Amniotic stem cell (primary cell): ENCODE data around the gene SUCLG2.

Source experiments
- DNase-seq: peaks from one replicate; lab custom pipeline; 2025; lab: John Stamatoyannopoulos, UW

SUCLG2 gene, protein sequence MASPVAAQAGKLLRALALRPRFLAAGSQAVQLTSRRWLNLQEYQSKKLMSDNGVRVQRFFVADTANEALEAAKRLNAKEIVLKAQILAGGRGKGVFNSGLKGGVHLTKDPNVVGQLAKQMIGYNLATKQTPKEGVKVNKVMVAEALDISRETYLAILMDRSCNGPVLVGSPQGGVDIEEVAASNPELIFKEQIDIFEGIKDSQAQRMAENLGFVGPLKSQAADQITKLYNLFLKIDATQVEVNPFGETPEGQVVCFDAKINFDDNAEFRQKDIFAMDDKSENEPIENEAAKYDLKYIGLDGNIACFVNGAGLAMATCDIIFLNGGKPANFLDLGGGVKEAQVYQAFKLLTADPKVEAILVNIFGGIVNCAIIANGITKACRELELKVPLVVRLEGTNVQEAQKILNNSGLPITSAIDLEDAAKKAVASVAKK

DNA sequence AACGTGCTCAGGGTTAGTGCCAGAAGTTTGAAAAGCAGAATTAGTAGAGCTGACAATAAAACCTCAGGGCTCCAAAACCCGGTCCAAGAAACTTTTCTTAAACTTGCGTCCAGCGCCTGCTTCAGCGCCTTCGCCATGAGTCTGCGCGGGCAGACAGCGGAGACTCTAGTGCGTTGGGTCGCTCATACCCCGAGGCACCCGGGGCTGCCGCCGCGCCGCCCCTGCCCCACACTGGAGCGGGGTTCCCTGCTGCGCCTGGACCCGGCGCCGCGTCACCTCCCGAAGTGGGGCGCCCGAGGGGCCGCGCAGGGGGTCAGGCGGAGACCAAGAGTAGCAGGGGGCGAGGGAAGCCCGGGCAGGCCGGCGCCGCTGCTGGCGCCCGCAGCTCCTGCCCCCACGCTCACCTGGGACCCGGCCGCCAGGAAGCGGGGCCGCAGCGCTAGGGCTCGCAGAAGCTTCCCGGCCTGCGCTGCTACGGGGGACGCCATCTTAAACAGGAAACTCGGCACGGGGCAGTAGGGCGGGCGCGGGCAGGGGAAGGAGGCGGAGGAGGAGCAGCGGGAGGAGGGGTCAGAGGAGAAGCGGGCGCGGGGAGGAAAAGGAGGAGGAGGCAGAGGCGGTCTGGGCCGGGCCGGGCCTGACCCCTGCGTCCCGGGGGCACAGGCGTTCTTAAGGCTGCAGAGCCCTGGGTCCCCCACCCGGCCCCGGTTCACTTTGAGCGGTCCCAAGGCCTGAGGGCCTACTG, at the start of gene SUCLG2:
Gene SUCLG2, minus strand, starts transcription at position 514 of the 745 bp plus-strand sequence. Its CDS starts 26 bp downstream, at position 488.
- DNase-seq: peak; percentile 56

GRCh38 chr3:67700596-67700995, 46.2 kb upstream of the SUCLG2 start:
- DNase-seq: no peak

GRCh38 chr3:67699882-67700281, 45.5 kb upstream of the SUCLG2 start:
- DNase-seq: no peak

GRCh38 chr3:67692621-67693020, 38.2 kb upstream of the SUCLG2 start:
- no peak for DNase-seq

DNA sequence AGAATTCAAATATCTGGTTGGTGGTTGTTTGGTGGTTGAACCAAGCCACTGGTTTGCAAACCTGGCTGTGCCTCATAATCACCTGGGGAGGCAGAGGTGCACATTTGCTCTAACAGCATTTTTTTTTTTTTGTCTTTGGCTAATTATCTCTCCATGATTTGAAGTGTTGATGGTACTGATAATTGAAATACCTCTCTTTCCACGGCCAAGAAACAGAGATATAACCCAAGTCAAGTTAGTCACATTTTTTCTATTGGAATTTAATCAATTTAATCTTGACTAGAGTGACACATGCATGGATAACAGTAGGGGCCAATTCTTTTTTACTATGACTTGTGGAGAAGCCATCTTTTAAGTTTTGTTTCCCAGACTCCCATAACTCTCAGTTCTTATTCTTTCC, 37.5 kb upstream of the SUCLG2 start:
- DNase-seq: no peak

DNA sequence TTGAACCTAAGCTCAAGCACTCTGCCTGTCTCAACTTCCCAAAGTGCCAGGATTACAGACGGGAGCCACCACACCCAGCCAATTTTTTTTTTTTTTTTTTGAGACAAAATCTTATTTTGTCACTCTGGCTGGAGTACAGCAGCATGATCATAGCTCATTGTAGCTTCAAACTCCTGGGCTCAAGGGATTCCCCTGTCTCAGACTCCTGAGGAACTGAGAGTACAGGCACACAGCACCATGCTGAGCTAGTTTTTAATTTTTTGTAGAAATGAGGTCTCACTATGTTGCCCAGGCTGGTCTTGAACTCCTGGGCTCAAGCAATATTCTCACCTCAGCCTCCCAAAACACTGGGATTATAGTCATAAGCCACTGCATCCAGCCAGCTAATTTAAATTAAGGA, 36.8 kb upstream of the SUCLG2 start:
- DNase-seq: no peak

DNA sequence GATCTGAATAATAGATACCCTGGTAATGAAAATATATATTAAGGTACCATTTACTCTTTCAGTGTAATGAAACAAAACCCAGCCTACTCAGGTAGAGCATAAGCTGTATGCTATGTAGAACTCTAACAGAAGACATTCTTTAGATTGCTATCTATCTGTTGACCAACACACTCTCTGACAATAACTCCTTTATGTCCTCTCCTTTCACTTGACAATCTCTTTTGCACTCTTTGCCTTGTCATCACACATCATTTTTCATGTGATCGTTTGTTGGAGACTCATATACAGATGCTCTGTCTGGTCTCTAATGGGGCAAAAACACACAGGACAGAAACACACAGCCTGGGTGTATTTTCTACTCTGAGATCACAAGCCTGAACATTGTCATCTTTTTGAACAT, 35.4 kb upstream of the SUCLG2 start:
- DNase-seq: no peak

DNA sequence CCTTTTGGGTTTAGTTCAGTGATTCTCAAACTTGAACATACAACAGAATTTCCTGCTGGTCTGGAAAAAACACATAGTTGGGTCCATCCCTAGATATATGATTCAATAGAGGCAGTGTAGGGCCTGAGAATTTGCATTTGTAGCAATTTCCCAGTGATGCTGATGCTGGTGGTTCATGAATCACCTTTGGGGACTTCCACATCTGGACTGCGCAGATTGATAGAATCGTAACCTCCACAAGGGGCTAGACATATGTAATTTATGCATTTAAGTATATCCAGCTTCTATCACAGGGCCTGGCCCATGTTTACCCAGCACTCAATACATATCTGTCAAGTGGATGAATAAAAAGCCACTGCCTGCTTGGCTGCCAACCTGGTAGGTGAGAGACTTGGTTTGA, 33.8 kb upstream of the SUCLG2 start:
- no peak for DNase-seq

DNA sequence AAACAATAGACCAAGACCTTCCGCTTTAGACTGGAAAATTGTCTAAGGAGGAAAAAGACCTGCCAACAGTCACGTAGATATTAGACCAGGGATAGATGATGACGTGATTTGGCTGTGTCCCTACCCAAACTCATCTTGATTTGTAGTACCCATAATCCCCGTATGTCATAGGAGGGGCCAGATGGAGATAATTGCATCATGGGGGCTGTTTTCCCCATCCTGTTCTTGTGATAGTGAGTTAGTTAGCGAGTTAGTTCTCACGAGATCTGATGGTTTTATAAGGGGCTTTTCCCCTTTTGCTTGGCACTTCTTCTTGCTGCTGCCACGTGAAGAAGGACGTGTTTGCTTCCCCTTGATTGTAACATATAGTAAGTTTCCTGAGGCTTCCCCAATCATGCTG, 31.7 kb upstream of the SUCLG2 start:
- no peak for DNase-seq

DNA sequence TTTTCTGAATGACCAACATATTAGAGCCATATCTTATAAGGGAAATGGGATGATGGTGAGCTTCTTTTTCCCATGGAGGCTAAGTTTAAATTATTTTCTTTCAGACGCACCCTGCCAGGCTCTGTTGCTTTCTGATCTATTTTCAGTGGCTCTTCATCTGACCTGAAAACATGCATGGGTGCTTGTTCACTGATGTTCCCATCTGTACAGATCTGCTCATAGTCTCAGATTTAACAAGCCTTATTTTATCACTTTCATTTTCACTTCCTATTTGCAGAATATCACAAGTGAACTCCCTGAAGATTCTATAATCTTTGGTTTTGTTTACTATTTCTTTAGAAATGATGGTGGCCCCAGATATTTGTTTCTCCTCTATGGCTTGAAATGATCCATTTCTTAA, 31.1 kb upstream of the SUCLG2 start:
- DNase-seq: no peak

DNA sequence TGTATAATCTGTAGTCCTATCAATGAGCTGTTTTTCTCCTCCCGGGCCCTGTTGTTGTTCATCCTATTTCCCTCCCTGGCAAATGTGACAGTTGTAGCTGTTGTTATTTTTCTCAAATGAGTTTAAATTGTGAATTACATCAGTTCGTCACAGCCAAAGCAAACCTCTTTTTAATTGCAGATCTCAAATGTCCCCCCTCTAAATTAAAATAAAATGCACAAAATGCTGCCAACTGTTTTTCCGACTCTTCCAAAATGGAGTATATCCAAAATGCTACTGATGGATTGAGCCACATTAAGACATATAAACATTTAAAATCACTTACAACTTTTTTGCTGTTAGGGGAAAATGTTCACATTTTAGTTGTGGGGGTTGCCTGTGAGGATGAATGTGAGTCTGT, 29.8 kb upstream of the SUCLG2 start:
- no peak for DNase-seq

- no peak for DNase-seq
These were observed 29.1 kb upstream of the SUCLG2 start for GRCh38 chr3:67683522-67683921.

- DNase-seq: no peak
These were observed 24.3 kb upstream of the SUCLG2 start for GRCh38 chr3:67678665-67679064.

DNA sequence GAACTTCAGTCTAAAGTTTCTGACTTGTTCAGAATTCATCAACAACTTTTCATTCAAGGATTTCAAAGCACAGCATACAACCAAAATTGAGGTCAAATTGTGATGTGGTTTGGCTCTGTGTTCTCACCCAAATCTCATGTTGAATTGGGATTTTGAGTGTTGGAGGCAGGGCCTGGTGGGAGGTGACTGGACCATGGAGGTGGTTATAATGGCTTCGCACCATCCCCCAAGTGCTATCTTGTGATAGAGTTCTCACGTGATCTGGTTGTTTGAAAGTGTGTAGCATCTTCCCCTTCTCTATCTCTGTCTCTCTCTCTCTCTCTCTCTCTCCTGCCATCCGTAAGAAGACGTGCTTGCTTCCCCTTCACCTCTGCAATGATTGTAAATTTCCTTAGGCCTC, 19.6 kb upstream of the SUCLG2 start:
- DNase-seq: no peak

GRCh38 chr3:67662733-67663132, 8.3 kb upstream of the SUCLG2 start:
- no peak for DNase-seq

- no peak for DNase-seq
These were observed 6.7 kb upstream of the SUCLG2 start for GRCh38 chr3:67661089-67661488.

DNA sequence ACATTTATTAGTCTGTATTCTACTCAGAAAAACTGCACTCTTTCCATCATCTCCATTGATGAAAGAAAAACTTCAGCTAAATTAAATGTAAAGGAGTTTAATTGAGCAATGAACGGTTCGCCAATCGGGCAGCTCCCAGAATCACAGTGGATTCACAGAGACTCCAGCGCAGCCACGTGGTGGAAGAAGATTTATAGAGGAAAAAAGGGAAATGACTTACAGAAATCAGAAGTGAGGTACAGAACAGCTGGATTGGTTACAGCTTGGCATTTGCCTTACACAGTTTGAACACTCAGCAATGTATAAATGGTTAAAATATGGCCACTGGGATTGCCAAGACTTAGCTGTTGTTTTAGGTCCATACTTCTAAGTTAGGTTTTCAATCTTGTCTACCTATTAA, 2.8 kb upstream of the SUCLG2 start:
- no peak for DNase-seq

DNA sequence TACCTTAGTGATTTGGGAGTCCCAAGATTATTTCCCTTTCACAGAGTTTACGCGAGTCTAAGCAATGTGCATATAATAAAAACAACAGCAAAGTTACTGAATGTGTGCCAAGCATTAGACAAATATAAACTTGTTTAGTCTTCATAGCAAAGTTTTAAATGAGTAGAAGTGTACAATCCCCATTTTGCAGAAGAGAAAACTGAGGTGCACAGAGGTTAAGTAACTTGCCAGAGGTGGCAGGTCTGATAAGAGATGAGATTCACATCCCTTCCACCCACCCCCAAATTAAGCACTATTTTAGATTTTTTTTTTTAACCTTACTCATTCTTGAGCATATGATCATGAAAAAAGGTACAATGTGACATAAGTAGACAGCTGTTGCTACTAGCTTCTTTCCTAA, 2.2 kb upstream of the SUCLG2 start:
- no peak for DNase-seq

DNA sequence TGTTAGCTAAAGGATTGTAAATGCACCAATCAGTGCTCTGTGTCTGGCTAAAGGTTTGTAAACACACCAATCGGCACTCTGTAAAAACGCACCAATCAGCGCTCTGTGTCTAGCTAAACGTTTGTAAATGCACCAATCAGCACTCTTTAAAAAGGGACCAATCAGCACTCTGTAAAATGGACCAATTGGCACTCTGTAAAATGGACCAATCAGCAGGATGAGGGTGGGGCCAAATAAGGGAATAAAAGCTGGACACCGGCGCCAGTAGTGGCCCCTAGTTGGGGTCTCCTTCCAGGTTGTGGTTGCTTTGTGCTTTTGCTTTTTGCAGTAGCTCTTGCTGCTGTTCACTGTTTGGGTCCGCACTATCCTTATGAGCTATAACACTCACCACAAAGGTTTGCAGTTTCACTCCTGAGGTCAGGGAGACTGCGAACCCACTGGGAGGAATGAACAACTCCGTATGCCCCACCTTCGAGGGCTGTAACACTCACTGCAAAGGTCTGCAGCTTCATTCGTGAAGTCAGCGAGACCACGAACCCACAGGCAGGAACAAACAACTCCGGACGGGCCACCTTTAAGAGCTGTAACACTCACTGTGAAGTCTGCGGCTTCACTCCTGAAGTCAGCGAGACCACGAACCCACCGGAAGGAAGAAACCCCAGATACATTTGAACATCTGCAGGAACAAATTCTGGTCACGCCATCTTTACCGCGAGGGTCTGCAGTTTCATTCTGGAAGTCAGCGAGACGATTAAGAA, 1.1 kb upstream of the SUCLG2 start:
- DNase-seq: no peak

GRCh38 chr3:67654844-67655177, 399 bp upstream of the SUCLG2 start:
- DNase-seq: no peak

GRCh38 chr3:67653425-67654098, 850 bp downstream of the SUCLG2 start:
- no peak for DNase-seq

- no peak for DNase-seq
These were observed 4.3 kb downstream of the SUCLG2 start for GRCh38 chr3:67650084-67650483.
